OCI-LY1 (cell line): ENCODE results near the gene OR4X1.

ENCODE experiments used
- CTCF ChIP-seq: fragments of 200-600 bp; sonication (generic), shearing (Covaris generic); IDR thresholded peaks from 2 replicates; pipeline ENCODE4 v1.5.1; 2017; ENCODE audit warnings: mild to moderate bottlenecking, antibody characterized with exemption, low read length, moderate library complexity, mixed read lengths
- EZH2 ChIP-seq: fragments of 200-600 bp; sonication (generic), shearing (Covaris generic); IDR thresholded peaks from 2 replicates; pipeline ENCODE4 v1.8.0; 2017; ENCODE audit warnings: borderline replicate concordance, mixed run types, mild to moderate bottlenecking, antibody characterized with exemption, low read length, moderate library complexity, mixed read lengths

- no peak for TF ChIP-seq CTCF
- TF ChIP-seq EZH2 = no peak
These were observed 14.8 kb upstream of the OR4X1 start for GRCh38 chr11:48248902-48249301.
